Middle frontal gyrus (tissue), 1 donor: Measurements from ENCODE around the gene SAP130.

Experiments used
- DNase-seq: peaks from one replicate; pipeline ENCODE4 v3.0.0-alpha.2; 2015; ENCODE audit warnings: low spot score; ENCODE audit errors: extremely low spot score

SAP130 gene

DNA sequence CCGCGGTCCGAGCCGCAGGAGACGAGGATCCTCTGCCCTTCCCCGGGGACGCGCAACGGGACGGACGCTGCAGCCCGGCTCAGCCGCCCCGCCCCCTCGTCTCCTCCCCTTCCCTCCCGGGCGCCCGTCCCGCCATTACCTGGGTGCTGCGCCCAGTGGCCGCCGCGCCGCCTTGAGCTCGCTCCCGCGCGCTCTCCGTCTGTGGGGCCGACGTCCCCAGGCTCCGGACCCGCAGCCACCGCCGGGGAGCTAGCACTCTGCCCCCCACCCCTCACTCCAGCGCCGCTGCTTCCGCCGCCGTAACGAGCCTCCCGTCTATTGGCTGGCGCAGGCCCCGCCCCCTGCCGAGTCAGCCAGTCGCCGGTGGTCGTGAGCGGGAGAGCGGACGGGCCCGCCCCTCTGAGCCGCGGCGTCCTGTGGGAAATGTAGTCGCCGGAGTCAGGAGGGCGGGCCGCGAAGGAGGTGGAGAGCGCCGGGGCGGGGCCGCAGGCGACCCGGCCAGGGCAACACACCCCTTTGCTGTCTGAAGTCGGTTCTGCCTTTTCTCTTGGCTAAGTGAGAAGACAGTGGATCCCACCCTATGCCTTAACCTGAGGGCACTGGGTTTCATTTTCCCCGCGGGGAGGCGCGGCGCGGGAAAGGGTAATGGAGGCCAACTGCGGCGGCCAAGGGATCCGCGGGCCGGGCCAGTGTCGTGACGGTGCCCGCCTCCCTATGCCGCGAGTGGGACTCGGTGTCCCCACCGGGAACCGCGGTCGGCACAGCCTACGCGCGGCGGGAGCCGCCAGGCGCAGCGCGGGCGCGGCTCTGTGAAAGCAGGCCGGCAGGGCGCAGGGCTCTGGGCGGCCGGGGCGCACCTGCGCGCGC lies at the start of gene SAP130:
Gene SAP130, minus strand, starts transcription at position 259 of the 867 bp plus-strand sequence. CDS start 1,767 bp downstream, outside the sequence.
- DNase-seq, result peak; percentile 91

DNA sequence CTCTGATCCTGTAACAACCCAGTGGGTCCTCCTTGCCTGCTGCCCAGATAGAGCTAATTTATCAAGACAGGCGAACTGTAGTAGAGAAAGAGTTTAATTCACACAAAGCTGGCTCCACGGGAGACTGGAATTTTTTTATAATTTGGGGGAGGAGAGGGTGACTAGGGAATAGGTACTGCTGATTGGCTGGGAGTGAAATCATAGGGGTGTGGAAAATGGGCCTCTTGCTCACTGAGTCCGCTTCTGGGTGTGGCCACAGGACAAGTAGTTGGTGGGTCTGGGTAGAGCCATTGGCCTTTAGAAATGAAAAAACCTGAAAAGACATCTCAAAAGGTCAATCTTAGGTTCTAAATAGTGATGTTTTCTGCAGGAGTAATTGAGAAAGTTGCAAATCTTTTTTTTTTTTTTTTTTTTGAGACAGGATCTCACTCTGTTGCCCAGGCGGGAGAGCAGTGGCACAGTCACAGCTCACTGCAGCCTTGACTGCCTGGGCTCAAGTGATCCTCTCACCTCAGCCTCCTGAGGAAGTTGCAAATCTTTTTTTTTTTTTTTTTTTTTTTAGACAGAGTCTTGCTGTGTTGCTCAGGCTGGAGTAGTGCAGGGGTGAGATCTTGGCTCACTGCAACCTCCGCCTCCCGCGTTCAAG lies 48.7 kb upstream of the SAP130 start:
- DNase-seq, result no peak

DNA sequence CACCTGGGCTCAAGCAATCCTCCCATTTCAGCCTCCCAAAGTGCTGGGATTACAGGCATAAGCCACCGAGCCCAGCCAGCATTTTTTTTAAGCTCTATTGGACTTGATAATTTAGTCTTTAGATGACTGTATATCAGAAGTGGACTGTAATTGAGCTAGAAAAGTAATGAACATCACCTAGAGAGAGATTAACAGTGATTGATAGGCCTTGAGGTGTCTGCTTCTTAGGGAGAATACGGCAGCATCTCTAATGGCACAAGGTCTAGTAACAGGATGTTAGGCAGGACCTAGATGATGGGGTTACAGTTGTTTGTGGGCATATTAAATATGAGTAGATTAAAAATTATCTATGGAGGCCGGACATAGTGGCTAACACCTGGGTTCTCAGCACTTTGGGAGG lies 45.4 kb upstream of the SAP130 start:
- no peak for DNase-seq

DNA sequence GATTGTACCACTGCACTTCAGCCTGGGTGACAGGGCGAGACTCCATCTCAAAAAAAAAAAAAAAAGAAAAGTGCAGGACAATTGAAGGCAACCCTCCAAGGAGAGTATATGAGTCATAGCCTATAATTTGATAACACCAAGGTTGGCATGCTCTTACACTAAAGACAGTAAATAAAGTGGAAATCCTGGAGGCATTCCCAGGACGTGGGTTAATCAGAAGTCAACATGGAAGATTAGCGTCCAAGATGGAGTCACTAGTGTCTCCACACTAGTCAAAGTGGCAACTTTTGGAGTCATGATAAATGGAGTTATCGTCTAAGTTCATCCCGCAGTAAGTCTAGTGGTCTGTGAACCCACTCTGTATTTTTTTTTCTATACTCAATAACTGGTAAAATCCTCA lies 41.9 kb upstream of the SAP130 start:
- DNase-seq, result no peak

DNA sequence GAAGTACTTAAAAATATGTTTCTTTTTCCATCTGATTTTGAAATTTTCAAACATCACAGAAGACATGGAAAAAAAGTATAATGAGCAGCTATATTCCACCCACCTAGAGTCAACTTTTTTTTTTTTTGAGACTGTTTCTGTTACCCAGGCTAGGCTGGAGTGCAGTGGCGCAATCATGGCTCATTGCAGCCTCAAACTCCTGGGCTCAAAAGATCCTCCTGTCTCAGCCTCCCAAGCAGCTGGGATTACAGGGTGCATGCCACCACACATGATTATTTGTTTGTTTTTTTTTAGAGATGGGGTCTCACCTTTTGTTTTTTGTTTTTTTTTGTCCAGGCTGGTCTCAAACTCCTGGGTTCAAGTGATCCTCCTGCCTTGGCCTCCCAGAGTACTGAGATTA lies 36.5 kb upstream of the SAP130 start:
- DNase-seq, result no peak

DNA sequence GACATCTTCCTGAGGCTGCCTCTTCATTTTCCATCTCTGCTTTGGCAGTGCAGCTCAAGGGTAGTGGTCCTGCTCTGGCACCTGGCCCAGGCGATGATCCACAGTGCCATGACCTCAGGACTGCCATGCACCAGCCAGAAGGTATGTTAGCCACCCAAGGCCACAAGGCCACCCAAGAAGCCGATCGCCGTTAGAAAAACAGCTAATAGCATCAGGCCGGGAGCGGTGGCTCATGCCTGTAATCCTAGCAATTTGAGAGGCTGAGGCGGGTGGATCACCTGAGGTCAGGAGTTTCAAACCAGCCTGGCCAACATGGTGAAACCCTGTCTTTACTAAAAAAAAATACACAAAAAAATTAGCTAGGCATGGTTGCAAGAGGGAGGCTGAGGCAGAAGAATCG lies 34.7 kb upstream of the SAP130 start:
- no peak for DNase-seq

DNA sequence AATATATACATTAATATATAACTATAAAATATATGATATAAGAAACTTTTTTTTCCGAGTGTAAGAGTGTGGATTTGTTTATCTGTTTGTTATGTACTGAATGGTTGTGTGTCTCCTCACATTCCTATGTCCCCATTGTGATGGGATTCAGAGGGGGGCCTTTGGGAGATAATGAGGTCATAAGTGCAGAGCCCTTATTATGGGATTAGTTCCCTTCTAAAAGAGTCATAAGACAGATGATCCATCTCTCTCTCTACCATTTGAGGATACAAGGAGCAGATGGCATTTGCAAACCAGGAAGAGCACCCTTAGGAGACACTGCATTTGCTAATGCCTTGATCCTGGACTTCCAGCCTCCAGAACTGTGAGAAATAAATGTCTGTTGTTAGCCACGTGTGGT lies 30.3 kb upstream of the SAP130 start:
- DNase-seq, result no peak

DNA sequence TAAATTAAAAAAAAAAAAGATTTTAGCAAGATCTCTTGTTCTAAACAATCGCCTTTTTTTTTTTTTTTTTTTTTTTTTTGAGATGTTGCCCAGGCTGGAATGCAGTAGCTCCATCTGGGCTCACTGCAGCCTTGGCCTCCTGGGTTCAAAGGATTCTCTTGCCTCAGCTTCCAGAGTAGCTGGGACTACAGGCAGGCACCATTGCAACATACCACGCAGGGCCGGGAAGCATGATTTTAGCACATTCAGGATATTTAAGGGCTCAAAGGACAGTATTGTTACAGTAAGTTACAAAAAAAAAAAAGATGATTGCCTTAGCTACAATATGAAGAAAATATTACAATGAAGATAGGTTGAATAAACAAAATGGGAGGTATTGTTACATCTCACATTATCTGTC lies 29.5 kb upstream of the SAP130 start:
- no peak for DNase-seq

DNA sequence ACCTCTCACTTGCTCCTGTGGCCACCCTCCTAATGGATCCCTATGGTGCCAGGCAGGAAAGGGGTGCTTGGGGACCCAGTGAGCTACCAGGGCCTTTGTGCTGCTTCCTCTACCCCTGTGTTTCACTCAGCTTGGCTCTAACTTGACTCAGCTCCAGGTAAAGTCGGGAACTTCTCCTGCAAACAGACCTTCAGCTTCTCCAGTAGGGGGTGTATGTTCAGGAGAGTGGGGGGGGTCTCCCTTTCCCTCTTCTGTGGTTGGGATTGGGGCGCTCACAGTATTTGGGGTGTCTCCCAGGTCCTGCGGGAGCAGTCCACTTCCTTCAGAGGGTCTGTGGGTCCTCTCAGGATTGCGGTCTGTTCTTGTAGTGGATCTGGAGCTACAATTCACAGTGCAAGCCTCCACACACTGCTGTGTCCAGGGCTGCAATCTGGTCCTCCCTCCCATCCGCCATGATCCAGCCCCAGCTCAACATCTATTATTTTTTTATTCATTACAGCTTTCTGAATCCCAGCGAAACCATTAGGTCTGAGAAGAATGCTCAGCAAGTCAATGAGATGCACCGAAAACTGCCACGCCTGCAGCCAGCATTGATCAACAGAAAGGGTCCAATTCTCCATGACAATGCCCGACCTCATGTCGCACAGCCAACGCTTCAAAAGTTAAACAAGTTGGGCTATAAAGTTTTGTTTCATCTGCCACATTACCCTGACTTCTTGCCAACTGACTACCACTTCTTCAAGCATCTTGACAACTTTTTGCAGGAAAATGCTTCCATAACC lies 26.4 kb upstream of the SAP130 start:
- no peak for DNase-seq

DNA sequence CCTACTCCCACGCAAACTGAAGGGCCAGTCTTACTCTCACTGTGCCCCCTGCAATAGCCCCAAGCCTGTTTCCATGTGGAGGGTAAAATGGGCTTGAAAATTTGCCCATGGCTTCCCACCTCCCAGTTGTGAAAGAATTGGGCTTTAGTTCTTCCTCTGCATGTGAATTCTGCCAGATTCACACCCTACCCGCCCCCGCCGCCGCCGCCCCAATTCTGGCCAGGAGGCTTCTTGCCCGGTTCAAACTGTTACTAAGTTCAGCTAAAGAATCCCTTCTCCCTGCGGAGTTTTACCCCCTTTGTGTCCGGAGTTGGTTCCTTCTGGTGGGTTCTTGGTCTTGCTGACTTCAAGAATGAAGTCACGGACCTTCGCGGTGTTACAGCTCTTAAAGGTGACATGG lies 25.5 kb upstream of the SAP130 start:
- DNase-seq, result no peak

DNA sequence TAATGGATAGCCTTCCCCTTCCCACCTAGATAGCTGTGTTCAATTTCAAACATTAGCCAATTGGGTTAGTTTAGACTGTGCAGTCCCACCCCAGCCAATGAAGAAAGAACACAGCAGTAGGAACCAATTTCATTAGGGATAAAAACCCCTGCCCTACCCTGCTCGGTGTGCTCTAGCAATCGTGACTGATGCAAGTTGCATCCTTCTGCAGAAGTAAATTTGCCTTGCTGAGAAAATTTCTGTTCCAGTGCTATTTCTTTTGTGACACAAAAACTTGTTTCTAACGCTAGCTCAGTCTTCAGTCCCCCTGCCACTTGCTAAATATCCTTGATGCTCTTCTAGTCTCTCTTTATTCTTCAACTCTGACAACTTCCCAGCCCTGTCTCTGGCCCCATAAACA lies 15.2 kb upstream of the SAP130 start:
- DNase-seq, result no peak

DNA sequence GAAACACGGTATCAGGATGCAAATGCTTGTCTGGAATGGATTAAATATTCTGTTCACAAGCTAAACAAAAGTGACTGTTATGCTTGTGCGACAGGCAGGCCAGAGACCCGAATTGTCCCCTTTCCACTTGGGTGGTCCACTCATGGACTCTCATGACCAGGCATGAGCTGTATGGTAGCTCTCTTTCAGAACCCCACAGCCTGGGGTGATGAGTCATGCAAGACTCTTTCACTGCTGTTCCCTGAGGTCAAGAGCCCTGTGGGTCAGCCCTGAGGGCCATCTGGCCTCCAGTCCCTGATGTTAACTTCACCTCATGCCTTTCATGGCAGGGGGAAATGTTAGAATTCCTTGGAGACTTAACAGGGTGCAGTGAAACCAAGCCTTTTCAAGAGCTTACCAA lies 13.7 kb upstream of the SAP130 start:
- no peak for DNase-seq

DNA sequence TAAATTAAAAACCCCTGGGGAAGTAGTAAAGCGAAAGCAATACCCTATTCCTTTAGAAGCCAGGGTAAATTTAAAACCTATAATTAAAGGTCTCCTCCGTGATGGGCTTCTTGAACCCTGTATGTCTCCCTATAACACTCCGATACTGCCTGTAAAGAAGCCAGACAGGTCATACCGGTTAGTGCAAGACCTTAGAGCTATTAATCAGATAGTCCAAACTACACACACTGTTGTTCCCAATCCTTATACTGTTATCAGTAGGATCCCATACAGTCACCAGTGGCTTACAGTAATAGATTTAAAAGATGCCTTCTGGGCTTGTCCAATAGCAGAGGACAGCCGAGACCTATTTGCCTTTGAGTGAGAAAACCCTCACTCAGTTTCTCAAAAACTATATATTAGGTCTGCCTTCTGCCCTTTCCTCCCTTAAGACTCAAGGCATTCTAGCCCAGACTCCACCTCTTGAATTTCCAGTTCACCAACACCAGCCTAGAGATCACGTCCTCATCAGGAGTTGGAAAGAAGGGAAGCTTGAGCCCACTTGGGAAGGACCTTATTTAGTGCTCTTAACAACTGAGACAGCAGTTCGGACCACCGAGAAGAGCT lies 12.4 kb upstream of the SAP130 start:
- no peak for DNase-seq

DNA sequence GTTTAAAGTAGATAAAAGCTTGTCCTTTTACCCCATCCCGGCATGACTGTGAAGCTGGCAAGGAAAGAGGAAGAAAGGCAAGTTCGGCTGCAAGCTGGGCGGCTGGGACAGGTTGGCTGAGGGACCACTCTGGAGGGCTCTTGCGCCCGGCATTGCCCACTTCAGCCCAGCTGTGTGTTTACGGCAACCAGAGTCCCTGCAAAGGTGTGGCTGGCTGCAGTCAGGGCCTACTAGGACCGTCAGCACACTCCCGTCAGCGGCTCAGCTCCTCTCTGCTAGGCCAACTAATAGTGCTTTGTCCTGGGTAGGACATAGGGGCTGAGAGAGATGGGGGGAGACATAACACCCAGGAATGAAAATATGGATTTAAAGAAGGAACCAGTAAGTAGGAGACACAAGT lies 11.7 kb upstream of the SAP130 start:
- no peak for DNase-seq

DNA sequence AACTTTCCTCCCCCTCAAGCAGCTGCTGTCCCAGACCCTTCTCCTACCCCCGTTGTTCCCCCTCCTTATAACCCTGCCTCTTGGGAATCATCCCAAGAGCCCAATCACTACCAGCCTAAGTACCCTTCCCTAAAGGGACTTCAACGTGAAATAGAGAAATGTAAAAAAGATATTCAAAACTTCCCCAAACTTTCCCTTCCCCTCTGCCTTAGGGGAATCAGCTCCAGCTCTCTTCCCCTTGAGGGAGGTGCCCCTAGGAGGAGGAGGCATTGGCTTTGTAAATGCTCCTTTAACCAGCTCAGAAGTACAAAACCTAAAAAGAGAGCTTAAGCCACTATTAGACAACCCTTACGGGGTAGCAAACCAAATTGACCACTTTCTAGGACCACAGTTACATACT lies 10.6 kb upstream of the SAP130 start:
- DNase-seq, result no peak

DNA sequence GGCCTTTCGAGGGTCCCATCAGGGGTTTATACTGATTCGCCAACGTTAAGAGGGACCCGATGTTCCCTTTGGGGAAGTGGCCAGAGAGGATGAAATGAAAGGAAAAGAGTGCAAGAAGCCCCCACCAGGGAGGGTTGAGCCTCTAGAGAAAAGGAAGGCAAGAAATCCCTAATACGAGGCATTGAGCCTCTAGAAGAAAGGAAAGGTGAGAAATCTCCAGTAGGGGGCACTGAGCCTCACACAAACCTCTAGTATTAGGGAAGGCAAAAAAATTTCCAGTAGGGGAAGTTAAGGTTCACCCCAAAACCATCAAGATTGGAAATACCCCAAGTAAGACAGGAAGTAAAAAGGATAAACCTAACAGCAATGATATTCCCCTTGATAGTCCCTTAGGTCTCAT lies 9.8 kb upstream of the SAP130 start:
- no peak for DNase-seq

DNA sequence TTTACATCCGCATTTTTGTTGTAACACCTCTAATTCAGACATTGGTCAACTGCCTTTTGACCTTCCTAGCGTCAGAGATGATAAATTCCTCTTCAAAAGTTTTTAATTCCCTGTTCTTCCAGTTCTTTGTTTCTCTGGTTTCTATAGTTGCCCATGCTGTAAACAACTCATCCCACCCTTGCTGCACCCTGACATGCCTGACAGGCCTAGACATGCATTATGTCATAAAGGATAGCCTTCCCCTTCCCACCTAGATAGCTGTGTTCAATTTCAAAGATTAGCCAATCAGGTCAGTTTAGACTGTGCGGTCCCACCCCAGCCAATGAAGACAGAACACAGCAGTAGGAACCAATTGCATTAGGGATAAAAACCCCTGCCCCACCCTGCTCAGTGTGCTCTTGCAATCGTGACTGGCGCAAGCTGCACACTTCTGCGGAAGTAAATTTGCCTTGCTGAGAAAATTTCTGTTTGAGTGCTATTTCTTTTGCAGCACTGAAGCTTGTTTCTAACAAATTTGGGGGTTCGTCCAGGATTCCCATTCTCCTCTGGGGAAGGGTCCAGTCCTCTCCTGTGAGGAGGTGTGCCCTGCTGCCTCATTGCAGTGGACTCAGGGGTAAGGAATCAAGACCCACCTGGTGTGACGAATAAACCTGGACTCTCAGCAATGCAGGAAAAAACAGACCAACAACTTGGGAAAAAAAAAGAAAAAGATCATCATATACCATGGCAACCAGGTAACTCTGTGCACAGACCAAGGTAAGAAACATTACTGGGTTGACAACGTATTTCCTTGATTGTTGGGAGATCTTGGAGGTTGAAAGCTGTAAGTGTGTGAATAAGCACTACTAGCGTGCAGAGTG lies 9.1 kb upstream of the SAP130 start:
- no peak for DNase-seq

DNA sequence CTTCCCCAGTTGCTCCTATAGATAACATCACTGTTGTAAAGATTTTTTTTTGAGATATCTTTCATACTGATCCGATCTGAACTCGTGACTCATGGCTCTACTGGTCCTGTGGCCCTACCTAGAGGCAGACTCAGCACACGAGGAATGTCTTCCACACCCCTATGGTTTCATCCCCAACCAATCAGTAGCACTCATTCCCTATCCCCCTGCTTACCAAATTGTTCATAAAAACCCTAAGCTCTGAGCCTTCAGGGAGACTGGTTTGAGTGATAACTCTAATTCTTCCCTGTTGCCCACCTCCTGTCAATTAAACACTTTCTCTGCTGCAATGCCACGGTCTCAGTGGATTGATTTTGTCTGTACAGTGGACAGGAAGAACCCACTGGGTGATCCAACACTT lies 4.2 kb upstream of the SAP130 start:
- no peak for DNase-seq

DNA sequence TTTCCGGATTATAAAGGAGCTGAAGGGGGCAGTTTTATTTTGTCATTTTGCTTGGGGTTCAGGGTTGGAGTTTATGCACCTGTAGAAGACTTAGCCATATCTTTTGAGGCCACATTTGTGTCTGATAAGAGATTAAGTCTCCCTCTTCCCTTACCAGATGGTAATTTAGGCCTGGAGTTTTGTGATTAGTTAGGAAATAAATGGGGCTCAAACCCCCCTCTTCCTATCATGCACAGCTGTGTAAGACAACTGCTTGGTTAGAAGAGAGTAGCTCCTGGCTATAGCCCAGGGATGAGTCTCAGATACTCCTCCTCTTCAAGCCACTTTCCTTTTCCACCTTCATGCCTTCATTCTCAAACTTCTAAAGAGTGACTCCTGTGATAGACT lies 802 bp upstream of the SAP130 start:
- no peak for DNase-seq

DNA sequence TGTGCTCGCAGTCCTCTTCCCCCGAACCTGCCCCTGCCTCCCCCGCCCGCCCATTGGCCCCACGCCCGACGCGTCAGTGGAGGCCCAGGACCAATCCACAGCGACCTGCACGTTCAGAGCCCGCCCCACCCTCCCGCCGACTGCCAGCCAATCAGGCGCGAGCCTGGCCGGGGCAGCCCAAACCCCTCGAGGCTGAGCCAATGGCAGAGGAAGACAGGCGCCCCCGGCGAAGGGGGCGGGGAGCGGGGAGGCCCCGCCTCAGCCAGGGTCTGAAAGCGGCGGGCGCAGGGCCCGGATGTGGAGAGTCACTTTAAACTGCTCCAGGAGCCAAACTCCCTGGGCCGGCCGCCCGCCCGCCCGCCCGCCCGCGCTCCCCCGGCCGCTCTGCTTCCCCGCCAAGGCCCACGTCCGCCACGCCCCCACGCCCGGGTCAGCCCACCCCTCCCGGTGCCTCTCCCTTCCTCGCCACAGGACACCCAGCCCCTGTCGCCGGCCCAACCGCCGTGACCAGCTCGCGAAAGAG lies 520 bp downstream of the SAP130 start:
- peak; percentile 95 for DNase-seq
